Measurements from ENCODE around the gene TRMT61A. TPM values are rescaled to one million over a fixed set of nuclear protein-coding genes. Genes with fewer than 3 reads are reported as not detected.
A peak's percentile ranks its signal among the peaks of the same experiment; 100 is the strongest.

The TRMT61A gene
- polyA plus RNA-seq, 4 donors, result 6.6 to 10.3 (median 6.7) TPM

DNA sequence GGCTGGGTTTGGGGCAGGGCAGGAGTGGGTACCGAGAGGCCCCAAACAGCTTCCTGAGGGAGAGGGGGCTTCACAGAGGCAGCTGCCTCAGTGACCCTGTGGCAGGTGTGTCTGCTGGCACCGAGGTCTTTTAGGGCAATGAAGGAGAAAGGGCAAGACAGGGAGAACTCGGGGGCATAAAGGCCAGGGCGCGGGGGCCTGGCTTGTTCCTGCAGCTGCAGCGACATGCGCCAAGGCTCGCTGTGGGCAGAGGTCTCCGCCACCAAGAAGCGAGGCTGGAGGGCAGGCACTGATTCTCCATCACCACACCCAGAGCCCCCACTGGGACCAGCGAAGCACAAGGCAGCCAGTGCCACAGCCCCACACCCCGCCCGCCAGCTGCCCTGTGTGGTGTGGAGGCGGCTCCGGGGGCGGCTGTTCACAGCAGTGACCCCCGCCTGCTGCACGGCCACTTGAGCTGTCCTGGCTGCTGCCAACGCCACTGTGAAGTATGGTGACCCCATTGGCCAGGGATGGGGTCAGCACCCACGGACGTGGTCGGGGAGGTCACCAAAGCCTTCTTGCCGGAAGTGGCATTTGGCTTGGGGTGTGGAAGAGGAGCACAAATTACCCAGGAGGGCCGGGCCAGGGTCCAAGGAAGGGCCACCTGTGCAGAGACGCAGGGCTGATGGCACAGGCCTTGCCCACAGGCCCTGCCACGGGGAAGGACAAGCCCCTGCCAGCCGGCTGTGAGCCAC lies 17.1 kb downstream of the TRMT61A start:
- DNase-seq (ENCODE audit: low read depth in 4 of 4, low spot score in 3 of 4), result no peak

DNA sequence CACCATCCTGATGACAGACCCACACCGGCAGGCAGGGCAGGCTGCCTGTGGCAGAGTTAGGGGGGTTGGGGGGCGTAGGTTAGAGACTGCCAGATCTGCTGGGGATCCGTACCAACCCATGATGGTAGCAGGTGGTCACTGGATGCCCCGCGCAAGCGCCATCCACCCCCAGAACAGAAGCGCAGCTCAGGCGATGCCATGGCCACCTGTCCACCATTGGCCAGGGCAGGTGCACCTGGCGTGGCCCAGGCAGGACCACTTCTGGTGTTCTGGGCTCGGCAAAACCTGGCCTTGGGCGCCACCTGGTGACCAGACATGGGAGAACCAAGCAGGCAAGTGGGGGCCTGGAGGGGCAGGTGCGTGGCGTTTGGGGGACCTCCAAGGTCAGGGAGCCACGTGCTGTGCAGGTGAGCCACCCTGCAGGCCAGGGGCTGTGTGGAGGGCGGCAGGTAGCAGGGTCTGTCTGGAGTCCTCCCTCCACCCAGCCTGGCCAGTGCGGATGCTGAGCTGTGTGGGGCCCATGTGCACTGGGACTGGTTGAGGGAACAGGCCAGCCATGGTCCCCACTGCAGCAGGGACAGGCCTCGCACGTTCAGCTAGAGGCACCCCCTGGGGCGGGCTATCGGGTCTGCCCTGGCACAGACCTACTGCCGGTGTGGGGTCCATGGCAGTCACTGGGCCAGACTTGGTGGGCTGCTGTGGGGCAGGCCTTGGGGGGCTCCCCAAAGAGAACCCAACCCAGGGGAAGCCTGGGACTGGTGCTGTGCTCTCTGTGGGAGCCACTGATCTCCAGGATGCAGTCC lies 17.9 kb downstream of the TRMT61A start:
- no peak for DNase-seq (ENCODE audit: low read depth in 4 of 4, low spot score in 3 of 4)

GRCh38 chr14:103547455-103547940 lies 18.5 kb downstream of the TRMT61A start:
- DNase-seq (ENCODE audit: low read depth in 4 of 4, low spot score in 3 of 4), result no peak

- no peak for DNase-seq (ENCODE audit: low read depth in 4 of 4, low spot score in 3 of 4)
These were observed 19.0 kb downstream of the TRMT61A start for GRCh38 chr14:103547941-103548462.

- DNase-seq (ENCODE audit: low read depth in 4 of 4, low spot score in 3 of 4), result no peak
These were observed 19.7 kb downstream of the TRMT61A start for GRCh38 chr14:103548463-103549351.

DNA sequence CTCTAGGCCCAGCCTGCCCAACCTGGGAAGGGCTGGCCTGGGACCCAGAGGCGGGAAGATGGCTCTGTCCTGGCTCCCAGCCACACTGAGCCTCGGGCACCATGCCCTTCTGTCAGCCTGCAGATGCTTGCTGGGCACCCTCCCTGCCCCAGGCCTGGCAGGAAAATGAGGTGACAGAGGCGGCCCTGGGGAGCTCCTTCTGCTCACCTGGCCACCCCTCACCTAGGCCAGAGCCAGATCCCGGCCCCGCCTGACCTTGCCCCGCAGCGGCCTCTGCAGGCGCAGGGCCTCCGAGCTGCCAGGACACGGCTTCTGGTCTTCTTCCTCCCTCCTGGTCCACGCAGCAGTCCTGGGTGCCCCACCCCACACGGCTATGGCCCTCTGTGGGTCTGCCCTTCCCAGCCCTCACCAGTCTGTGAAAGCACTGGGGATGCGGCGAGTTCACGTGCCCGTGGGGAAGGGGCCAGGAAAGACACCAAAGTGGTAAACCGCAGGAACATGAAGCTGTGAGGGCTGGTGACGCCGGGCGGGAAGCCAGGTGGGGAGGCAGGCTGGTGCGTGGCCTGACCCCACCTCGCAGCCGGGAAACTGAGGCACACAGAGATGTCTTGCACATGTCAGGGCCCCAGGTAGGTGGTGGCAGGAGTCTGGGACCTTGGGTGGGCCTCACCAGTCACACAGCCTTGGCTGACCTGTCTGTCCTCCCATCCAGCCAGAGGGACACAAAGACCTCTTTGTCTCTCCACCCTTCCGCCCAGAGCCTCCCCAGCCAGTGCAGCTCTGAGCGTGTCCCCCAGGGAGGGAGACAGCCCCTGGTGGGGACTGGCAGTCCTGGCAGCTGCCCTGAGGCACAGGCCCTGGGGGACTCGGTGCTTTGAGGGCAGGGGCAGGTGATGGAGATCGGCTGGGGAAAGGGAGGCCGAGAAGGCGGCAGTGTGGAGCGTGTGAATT lies 20.6 kb downstream of the TRMT61A start:
- DNase-seq (ENCODE audit: low read depth in 4 of 4, low spot score in 3 of 4), result no peak

DNA sequence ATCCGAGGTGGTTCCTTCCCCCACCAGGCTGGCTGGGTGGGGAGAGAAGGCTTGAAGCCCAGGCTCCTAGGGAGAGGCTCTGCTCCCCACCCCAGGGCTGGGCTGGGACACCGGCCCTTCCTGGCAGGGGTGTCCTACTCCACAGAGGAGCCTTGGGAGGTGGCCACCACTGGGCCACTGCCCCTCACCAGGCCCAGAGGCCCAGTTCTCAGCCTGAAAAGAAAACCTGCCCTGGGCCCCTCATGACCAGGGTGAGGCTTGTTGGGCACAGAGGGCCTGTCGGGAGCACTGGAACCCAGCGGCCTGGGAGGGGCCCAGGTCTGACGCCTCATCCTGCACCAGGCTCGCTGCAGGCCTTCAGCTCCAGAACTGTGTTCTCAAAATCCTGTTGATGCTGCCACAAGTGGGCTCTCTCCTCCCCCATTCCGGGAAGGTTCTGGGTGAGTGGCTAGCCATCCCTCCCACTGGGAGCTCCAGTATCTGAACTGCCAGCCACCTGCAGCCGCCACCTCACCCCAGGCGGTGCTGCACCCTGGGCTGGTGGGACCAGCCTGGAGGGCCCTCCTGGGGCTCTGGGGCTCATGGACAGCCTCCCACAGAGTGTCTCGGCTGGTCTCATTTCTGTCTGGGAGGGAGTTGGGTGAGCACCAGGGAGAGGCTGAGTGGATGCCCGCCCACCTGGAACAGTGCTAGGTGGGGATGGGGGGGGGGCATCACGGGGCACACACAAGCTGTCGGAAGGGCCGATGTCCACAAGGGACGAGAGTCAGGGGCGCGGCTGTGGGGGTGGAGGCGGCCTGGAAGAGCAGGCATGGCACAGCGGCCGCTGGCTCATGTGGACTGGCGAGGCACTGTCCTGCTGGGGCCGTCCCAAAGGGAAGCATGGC lies 21.7 kb downstream of the TRMT61A start:
- no peak for DNase-seq (ENCODE audit: low read depth in 4 of 4, low spot score in 3 of 4)

DNA sequence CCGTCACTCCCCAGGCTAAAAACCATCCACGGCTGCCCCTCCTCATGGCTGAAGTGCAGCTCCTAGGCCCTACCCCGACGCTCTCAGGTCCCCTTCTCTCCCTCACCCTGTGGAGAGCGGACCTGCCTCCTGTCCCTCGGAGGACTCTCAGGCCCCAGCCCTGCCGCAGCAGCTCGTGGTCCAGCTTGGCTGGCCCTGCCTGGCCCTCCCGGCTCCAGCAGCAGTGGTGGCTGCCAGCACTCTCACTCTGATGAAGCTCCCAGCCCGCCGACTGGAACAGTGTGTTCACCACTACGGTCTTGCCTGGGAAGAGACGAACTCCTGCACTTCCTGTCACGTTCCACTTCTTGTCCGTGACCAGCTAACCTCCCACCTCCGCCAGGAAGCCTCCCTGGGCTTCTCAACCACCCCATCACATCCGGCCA lies 22.4 kb downstream of the TRMT61A start:
- no peak for DNase-seq (ENCODE audit: low read depth in 4 of 4, low spot score in 3 of 4)

GRCh38 chr14:103552011-103552845 lies 23.2 kb downstream of the TRMT61A start:
- no peak for DNase-seq (ENCODE audit: low read depth in 4 of 4, low spot score in 3 of 4)

GRCh38 chr14:103552846-103553210 lies 23.8 kb downstream of the TRMT61A start:
- DNase-seq (ENCODE audit: low read depth in 4 of 4, low spot score in 3 of 4), result no peak

- no peak for DNase-seq (ENCODE audit: low read depth in 4 of 4, low spot score in 3 of 4)
These were observed 26.8 kb downstream of the TRMT61A start for GRCh38 chr14:103555559-103556337.

GRCh38 chr14:103556946-103557758 lies 28.2 kb downstream of the TRMT61A start:
- DNase-seq (ENCODE audit: low read depth in 4 of 4, low spot score in 3 of 4), result no peak

DNA sequence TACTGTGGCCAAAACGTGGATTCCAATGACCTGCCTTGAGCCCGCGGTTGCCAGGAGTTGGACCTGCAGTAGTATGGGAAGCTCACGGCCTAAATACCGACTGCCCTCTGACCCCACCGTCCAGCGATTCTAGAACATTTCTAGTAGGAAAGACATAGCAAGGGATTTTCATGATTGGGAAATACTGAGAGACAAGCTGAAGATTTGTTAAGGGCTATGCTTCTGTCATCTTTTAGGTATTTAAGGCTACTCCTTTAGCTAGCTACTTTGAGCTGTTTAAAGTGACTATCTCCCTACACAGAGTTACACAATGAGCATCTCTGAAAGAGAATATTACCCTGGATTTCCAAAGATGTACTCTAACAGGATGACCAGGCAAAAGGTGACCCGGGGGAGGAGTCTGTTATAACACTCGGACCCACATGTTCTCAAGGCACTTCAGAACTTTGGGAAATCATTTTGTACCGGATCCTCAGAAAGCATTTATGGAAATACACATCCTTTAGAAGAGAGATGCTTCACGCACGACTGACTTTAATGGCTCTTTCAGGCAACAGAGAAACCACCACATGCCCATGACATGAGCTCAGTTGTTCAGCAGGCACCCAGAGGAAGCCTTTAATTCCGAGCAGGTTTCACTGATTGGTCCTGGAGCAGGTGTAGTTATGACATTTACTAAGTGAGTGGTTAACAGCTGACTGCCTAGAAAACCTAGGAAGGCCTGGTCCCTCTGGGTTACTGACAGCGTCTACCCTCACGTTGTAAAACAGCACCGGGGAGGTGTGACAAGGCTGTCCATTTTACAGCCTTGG lies 29.3 kb downstream of the TRMT61A start:
- peak in 2 of 4 donors; percentile 71 to 74 for DNase-seq (ENCODE audit: low read depth in 4 of 4, low spot score in 3 of 4)

DNA sequence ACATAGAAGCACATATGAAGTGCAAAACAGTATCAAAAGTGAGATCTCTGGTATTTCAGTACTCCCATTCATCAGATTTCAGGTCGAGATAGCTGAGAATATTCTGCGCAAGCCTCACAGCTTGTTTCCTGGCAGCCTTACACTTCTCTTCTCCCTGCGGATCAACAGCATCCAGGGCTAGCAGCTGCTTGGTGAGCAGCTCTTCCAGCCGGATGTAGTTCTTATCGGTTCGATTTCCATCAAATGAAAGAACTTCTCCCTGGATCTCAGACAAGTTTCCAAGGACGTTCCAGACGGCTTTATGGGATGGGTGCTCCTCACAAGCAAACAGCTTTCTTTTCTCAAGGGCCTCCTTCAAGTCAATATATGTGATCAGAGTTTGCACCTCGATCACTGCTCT lies 30.8 kb downstream of the TRMT61A start:
- no peak for DNase-seq (ENCODE audit: low read depth in 4 of 4, low spot score in 3 of 4)

- no peak for DNase-seq (ENCODE audit: low read depth in 4 of 4, low spot score in 3 of 4)
These were observed 31.7 kb downstream of the TRMT61A start for GRCh38 chr14:103560691-103561090.

Data from right renal pelvis (tissue), 4 donors.